Lower lobe of right lung (tissue), 2 donors: ENCODE measurements around the gene HEATR5B. TPM values are rescaled to one million over a fixed set of nuclear protein-coding genes. Genes with fewer than 3 reads are reported as not detected.

Experiments
- ATAC-seq, 2 donors: fragments of 200-7000 bp; cut with Tn5 transposase; one replicate each; pipeline ENCODE4 v1.9.1; 2020 to 2022; ENCODE audit warnings: mild to moderate bottlenecking in 2 of 2, moderate library complexity in 2 of 2
- DNase-seq: peaks from one replicate; pipeline ENCODE4 v3.0.0-alpha.2; 2020
- H3K27ac ChIP-seq: fragments of 200-600 bp; one replicate; pipeline ENCODE4 v1.8.0; 2022
- H3K27me3 ChIP-seq: fragments of 200-600 bp; one replicate; pipeline ENCODE4 v1.8.0; 2022; ENCODE audit warnings: low read depth
- H3K36me3 ChIP-seq: fragments of 200-600 bp; one replicate; pipeline ENCODE4 v1.8.0; 2022; ENCODE audit warnings: mild to moderate bottlenecking
- H3K4me1 ChIP-seq: fragments of 200-600 bp; one replicate; pipeline ENCODE4 v1.8.0; 2022
- H3K4me3 ChIP-seq: fragments of 200-600 bp; one replicate; pipeline ENCODE4 v1.8.0; 2022; ENCODE audit warnings: mild to moderate bottlenecking
- H3K9me3 ChIP-seq: fragments of 200-600 bp; one replicate; pipeline ENCODE4 v1.8.0; 2022
- intact Hi-C: fragments of 100-400 bp; cut with DNase I; formaldehyde crosslinking; loops from one replicate; pipeline ENCODE4 v1.11.0; 2022
- total RNA-seq: library from RNA; stranded (reverse); fragmentation: NEBNext Ultra II Directional; extraction: Animal tissue kit (Norgen Biotek cat#: 25700); gene quantifications from one replicate; pipeline ENCODE4 v1.2.1, GENCODE V29; 2021
- TF ChIP-seq, protein P1 (sequence below): fragments of 200-600 bp; IDR thresholded peaks from one replicate; pipeline ENCODE4 v1.8.0; 2022; ENCODE audit warnings: antibody characterized with exemption, mild to moderate bottlenecking
- donor health status: DM: no; HTN: yes; CAD: no; lungs with severe emphysema.

The HEATR5B gene
- total RNA-seq, 1 donor from 2014 or later: 33.9 TPM

- ATAC-seq: no peak
- Histone ChIP-seq H3K36me3 (peaks cover 67% of the 10 kb centered on the region), H3K9me3 (no peaks in the 10 kb centered on the region), H3K27me3 (no peaks in the 10 kb centered on the region), H3K4me1 (peaks cover 10% of the 10 kb centered on the region), H3K27ac (no peak overlapping the region), H3K4me3 (no peak overlapping the region)
- TF ChIP-seq, protein P1, sequence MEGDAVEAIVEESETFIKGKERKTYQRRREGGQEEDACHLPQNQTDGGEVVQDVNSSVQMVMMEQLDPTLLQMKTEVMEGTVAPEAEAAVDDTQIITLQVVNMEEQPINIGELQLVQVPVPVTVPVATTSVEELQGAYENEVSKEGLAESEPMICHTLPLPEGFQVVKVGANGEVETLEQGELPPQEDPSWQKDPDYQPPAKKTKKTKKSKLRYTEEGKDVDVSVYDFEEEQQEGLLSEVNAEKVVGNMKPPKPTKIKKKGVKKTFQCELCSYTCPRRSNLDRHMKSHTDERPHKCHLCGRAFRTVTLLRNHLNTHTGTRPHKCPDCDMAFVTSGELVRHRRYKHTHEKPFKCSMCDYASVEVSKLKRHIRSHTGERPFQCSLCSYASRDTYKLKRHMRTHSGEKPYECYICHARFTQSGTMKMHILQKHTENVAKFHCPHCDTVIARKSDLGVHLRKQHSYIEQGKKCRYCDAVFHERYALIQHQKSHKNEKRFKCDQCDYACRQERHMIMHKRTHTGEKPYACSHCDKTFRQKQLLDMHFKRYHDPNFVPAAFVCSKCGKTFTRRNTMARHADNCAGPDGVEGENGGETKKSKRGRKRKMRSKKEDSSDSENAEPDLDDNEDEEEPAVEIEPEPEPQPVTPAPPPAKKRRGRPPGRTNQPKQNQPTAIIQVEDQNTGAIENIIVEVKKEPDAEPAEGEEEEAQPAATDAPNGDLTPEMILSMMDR: no peak
- DNase-seq: no peak
- intact Hi-C loops: no loop called here
These were observed 5.9 kb upstream of the HEATR5B start for GRCh38 chr2:37090019-37090477.

GRCh38 chr2:37085731-37086147 lies 1.6 kb upstream of the HEATR5B start:
- TF ChIP-seq, protein P1: no peak
- H3K27ac ChIP-seq: no peak overlapping the region
- H3K36me3 ChIP-seq: peaks cover 35% of the 10 kb centered on the region
- H3K4me3 ChIP-seq: no peak overlapping the region
- peaks cover 40% of the 10 kb centered on the region for H3K4me1 ChIP-seq
- DNase-seq (no peak), ATAC-seq (no peak)
- no peaks in the 10 kb centered on the region for H3K9me3 ChIP-seq
- intact Hi-C loops: no loop called here
- H3K27me3 ChIP-seq: no peaks in the 10 kb centered on the region

DNA sequence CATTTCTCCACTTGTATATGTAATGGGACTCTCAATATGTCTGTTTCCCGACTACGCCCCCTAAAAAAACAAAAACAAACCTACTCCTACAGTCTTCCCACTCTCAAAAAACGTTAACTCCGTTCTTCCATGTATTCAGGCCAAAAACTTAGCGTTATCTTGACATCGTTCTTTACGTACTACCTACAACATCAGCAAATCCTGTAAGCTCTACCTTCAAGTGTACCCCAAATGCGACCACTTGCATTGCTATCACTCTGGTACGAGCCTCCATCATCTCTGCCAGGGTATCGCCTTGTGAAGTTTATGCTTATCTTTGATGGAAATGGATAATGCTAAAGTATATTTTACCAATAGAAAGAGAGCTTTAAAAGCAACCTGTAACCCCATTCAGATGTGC lies 625 bp upstream of the HEATR5B start:
- H3K36me3 ChIP-seq: peaks cover 32% of the 10 kb centered on the region
- no peaks in the 10 kb centered on the region for H3K9me3 ChIP-seq
- peaks cover 50% of the 10 kb centered on the region for H3K4me1 ChIP-seq
- TF ChIP-seq, protein P1: no peak
- peak overlapping the region; percentile 98 for H3K4me3 ChIP-seq
- ATAC-seq: no peak
- no peaks in the 10 kb centered on the region for H3K27me3 ChIP-seq
- intact Hi-C loops: no loop called here
- H3K27ac ChIP-seq: peak overlapping the region; percentile 89
- no peak for DNase-seq

GRCh38 chr2:37080689-37081088 lies 3.5 kb downstream of the HEATR5B start:
- peaks cover 53% of the 10 kb centered on the region for H3K36me3 ChIP-seq
- no peaks in the 10 kb centered on the region for H3K9me3 ChIP-seq
- no peaks in the 10 kb centered on the region for H3K27me3 ChIP-seq
- no peak overlapping the region for H3K4me3 ChIP-seq
- intact Hi-C loops: no loop called here
- DNase-seq (no peak), ATAC-seq (no peak)
- H3K27ac ChIP-seq: peak overlapping the region; percentile 65
- TF ChIP-seq, protein P1: no peak
- peaks cover 52% of the 10 kb centered on the region for H3K4me1 ChIP-seq

DNA sequence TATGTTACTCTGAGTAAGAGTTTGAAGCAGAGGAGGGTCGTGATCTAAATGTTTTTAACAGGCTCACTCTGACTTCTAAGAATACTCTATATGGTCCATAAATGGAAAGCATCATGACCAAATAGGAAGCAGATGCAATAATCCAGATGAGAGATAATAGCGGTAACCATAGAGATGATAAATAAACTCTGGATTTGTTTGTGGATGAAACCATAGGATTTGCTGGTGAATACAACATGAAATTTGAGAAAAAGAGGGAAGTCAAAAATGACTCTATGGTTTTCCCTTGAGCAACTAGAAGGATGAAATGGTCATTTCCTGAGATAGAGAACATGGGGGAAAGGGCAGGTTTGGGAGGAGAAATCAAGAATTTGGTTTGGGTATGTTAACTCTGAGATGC lies 3.9 kb downstream of the HEATR5B start:
- DNase-seq (no peak), ATAC-seq (no peak)
- TF ChIP-seq, protein P1: no peak
- H3K9me3 ChIP-seq: no peaks in the 10 kb centered on the region
- no peak overlapping the region for H3K4me3 ChIP-seq
- peaks cover 58% of the 10 kb centered on the region for H3K36me3 ChIP-seq
- intact Hi-C loops: no loop called here
- peak overlapping the region; percentile 65 for H3K27ac ChIP-seq
- peaks cover 48% of the 10 kb centered on the region for H3K4me1 ChIP-seq
- H3K27me3 ChIP-seq: no peaks in the 10 kb centered on the region

GRCh38 chr2:37070931-37071330 lies 13.2 kb downstream of the HEATR5B start:
- no peak for ATAC-seq
- no peaks in the 10 kb centered on the region for H3K27me3 ChIP-seq
- TF ChIP-seq, protein P1: no peak
- H3K4me3 ChIP-seq: no peak overlapping the region
- intact Hi-C loops: no loop called here
- H3K9me3 ChIP-seq: no peaks in the 10 kb centered on the region
- no peak overlapping the region for H3K27ac ChIP-seq
- H3K4me1 ChIP-seq: no peaks in the 10 kb centered on the region
- peaks cover 98% of the 10 kb centered on the region for H3K36me3 ChIP-seq
- DNase-seq: no peak
